Measurements from ENCODE around the gene PITX2. TPM values are rescaled to one million over a fixed set of nuclear protein-coding genes. Genes with fewer than 3 reads are reported as not detected.

PITX2 gene
- total RNA-seq, 1 experiment from 2014 or later, result 24.9 TPM

- TF ChIP-seq IRF1 (CRISPR knock-in tag; IDR thresholded peaks at IDR 0.05) (no peak), NR1H2 (CRISPR knock-in tag; IDR thresholded peaks at IDR 0.05) (no peak), PRDM15 (CRISPR knock-in tag; IDR thresholded peaks at IDR 0.05) (no peak), GABPB1 (CRISPR knock-in tag; IDR thresholded peaks at IDR 0.05) (no peak), ZNF671 (CRISPR knock-in tag; IDR thresholded peaks at IDR 0.05) (no peak), STAT6 (CRISPR knock-in tag; conservative IDR thresholded peaks at IDR 0.05; ENCODE audit: low read depth) (no peak), PRRX2 (CRISPR knock-in tag; IDR thresholded peaks at IDR 0.05) (no peak), ZNF317 (CRISPR knock-in tag; IDR thresholded peaks at IDR 0.05; ENCODE audit: borderline replicate concordance, low read depth) (no peak), ZMAT4 (CRISPR knock-in tag; IDR thresholded peaks at IDR 0.05) (no peak), GTF2I (CRISPR knock-in tag; conservative IDR thresholded peaks at IDR 0.05) (no peak), SMAD4 (CRISPR knock-in tag; IDR thresholded peaks at IDR 0.05) (no peak)
- TF ChIP-seq, protein P1, sequence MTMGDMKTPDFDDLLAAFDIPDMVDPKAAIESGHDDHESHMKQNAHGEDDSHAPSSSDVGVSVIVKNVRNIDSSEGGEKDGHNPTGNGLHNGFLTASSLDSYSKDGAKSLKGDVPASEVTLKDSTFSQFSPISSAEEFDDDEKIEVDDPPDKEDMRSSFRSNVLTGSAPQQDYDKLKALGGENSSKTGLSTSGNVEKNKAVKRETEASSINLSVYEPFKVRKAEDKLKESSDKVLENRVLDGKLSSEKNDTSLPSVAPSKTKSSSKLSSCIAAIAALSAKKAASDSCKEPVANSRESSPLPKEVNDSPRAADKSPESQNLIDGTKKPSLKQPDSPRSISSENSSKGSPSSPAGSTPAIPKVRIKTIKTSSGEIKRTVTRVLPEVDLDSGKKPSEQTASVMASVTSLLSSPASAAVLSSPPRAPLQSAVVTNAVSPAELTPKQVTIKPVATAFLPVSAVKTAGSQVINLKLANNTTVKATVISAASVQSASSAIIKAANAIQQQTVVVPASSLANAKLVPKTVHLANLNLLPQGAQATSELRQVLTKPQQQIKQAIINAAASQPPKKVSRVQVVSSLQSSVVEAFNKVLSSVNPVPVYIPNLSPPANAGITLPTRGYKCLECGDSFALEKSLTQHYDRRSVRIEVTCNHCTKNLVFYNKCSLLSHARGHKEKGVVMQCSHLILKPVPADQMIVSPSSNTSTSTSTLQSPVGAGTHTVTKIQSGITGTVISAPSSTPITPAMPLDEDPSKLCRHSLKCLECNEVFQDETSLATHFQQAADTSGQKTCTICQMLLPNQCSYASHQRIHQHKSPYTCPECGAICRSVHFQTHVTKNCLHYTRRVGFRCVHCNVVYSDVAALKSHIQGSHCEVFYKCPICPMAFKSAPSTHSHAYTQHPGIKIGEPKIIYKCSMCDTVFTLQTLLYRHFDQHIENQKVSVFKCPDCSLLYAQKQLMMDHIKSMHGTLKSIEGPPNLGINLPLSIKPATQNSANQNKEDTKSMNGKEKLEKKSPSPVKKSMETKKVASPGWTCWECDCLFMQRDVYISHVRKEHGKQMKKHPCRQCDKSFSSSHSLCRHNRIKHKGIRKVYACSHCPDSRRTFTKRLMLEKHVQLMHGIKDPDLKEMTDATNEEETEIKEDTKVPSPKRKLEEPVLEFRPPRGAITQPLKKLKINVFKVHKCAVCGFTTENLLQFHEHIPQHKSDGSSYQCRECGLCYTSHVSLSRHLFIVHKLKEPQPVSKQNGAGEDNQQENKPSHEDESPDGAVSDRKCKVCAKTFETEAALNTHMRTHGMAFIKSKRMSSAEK (CRISPR knock-in tag; IDR thresholded peaks at IDR 0.05; ENCODE audit: borderline replicate concordance), result no peak
- TF ChIP-seq, protein P2, sequence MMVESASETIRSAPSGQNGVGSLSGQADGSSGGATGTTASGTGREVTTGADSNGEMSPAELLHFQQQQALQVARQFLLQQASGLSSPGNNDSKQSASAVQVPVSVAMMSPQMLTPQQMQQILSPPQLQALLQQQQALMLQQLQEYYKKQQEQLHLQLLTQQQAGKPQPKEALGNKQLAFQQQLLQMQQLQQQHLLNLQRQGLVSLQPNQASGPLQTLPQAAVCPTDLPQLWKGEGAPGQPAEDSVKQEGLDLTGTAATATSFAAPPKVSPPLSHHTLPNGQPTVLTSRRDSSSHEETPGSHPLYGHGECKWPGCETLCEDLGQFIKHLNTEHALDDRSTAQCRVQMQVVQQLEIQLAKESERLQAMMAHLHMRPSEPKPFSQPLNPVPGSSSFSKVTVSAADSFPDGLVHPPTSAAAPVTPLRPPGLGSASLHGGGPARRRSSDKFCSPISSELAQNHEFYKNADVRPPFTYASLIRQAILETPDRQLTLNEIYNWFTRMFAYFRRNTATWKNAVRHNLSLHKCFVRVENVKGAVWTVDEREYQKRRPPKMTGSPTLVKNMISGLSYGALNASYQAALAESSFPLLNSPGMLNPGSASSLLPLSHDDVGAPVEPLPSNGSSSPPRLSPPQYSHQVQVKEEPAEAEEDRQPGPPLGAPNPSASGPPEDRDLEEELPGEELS (CRISPR knock-in tag; IDR thresholded peaks at IDR 0.05), result no peak
- TF ChIP-seq, protein P3, sequence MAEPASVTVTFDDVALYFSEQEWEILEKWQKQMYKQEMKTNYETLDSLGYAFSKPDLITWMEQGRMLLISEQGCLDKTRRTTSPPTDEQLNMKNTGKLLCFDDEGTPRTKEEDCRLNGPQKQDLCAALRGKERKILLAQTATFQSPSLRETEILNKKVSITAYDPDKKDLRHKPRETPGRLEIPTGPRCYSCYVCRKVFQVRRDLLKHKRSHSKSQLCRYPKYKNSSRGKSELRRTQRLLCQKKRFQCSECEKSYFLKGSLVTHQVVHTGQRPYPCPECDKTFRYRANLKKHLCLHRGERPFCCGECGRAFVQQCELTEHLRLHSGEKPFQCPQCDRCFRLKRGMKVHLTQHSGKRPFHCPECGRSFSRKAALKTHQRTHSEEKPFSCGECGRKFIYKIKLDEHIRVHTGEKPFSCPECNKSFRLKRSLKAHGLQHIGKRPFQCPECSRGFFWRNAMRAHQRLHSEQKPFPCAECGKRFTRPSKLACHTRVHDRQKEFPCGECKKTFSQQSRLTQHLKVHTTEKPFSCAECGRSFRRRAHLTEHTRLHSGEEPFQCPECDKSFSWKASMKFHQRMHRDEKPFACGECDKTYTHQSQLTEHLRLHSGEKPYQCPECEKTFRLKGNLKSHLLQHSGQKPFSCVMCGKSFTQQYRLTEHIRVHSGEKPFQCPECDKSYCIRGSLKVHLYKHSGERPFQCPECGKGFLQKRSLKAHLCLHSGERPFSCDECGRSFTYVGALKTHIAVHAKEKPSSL (CRISPR knock-in tag; conservative IDR thresholded peaks at IDR 0.05), result no peak
- TF ChIP-seq, protein P4, sequence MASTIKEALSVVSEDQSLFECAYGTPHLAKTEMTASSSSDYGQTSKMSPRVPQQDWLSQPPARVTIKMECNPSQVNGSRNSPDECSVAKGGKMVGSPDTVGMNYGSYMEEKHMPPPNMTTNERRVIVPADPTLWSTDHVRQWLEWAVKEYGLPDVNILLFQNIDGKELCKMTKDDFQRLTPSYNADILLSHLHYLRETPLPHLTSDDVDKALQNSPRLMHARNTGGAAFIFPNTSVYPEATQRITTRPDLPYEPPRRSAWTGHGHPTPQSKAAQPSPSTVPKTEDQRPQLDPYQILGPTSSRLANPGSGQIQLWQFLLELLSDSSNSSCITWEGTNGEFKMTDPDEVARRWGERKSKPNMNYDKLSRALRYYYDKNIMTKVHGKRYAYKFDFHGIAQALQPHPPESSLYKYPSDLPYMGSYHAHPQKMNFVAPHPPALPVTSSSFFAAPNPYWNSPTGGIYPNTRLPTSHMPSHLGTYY (CRISPR knock-in tag; IDR thresholded peaks at IDR 0.05), result no peak
- TF ChIP-seq, protein P5, sequence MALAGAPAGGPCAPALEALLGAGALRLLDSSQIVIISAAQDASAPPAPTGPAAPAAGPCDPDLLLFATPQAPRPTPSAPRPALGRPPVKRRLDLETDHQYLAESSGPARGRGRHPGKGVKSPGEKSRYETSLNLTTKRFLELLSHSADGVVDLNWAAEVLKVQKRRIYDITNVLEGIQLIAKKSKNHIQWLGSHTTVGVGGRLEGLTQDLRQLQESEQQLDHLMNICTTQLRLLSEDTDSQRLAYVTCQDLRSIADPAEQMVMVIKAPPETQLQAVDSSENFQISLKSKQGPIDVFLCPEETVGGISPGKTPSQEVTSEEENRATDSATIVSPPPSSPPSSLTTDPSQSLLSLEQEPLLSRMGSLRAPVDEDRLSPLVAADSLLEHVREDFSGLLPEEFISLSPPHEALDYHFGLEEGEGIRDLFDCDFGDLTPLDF (CRISPR knock-in tag; IDR thresholded peaks at IDR 0.05), result peak; percentile 62; the same call in 1 of the 2 replicates
- TF ChIP-seq, protein P6, sequence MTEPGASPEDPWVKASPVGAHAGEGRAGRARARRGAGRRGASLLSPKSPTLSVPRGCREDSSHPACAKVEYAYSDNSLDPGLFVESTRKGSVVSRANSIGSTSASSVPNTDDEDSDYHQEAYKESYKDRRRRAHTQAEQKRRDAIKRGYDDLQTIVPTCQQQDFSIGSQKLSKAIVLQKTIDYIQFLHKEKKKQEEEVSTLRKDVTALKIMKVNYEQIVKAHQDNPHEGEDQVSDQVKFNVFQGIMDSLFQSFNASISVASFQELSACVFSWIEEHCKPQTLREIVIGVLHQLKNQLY (CRISPR knock-in tag; IDR thresholded peaks at IDR 0.05), result no peak
Observed at GRCh38 chr4:110631584-110632505, 9.0 kb upstream of the PITX2 start (continued).
